ENCODE measurements around the gene NCOA3.

GRCh38 chr20:47600967-47601547 lies 99.4 kb downstream of the NCOA3 start:
- TF ChIP-seq POLR2AphosphoS5 (IDR thresholded peaks at IDR 0.05; ENCODE audit: low read depth, low read length) = no peak
- TF ChIP-seq JUND (IDR thresholded peaks at IDR 0.05) = no peak
- TF ChIP-seq, protein P1, sequence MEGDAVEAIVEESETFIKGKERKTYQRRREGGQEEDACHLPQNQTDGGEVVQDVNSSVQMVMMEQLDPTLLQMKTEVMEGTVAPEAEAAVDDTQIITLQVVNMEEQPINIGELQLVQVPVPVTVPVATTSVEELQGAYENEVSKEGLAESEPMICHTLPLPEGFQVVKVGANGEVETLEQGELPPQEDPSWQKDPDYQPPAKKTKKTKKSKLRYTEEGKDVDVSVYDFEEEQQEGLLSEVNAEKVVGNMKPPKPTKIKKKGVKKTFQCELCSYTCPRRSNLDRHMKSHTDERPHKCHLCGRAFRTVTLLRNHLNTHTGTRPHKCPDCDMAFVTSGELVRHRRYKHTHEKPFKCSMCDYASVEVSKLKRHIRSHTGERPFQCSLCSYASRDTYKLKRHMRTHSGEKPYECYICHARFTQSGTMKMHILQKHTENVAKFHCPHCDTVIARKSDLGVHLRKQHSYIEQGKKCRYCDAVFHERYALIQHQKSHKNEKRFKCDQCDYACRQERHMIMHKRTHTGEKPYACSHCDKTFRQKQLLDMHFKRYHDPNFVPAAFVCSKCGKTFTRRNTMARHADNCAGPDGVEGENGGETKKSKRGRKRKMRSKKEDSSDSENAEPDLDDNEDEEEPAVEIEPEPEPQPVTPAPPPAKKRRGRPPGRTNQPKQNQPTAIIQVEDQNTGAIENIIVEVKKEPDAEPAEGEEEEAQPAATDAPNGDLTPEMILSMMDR (IDR thresholded peaks at IDR 0.05) = no peak
- TF ChIP-seq RFX5 (IDR thresholded peaks at IDR 0.05; ENCODE audit: low read length) = no peak
- TF ChIP-seq CHD2 (IDR thresholded peaks at IDR 0.05; ENCODE audit: low read length, partially characterized antibody) = no peak
- no peak for TF ChIP-seq EP300 (IDR thresholded peaks at IDR 0.05; ENCODE audit: borderline replicate concordance in 1 of 2, low read depth in 1 of 2, low read length in 1 of 2)
- no peak for TF ChIP-seq MAX (IDR thresholded peaks at IDR 0.05; ENCODE audit: low read depth)
- no peak for TF ChIP-seq TEAD4 (IDR thresholded peaks at IDR 0.05; ENCODE audit: borderline replicate concordance, insufficient read depth)

Measured in SK-N-SH (cell line).